OCI-LY1 (cell line): ENCODE results near the gene CACNA2D4.

Experiments used
- H2AFZ ChIP-seq: fragments of 200-600 bp; sonication (generic), shearing (Covaris generic); 2 replicates; pipeline ENCODE4 v1.6.0; 2014; ENCODE audit warnings: antibody characterized with exemption, mild to moderate bottlenecking, low read length
- H3F3A ChIP-seq: fragments of 200-600 bp; sonication (generic), shearing (Covaris generic); 2 replicates; pipeline ENCODE4 v1.6.0; 2014; ENCODE audit warnings: mild to moderate bottlenecking, antibody characterized with exemption, low read length, moderate library complexity; ENCODE audit not compliant: insufficient read depth
- H3K27ac ChIP-seq: fragments of 200-600 bp; sonication (generic); 2 replicates; pipeline ENCODE4 v1.5.1; 2014; ENCODE audit warnings: low read length, mixed run types, mild to moderate bottlenecking, low read depth; ENCODE audit not compliant: poor library complexity, severe bottlenecking
- H3K27me3 ChIP-seq: fragments of 200-600 bp; sonication (generic); 2 replicates; pipeline ENCODE4 v1.6.0; 2014; ENCODE audit warnings: antibody characterized with exemption, mild to moderate bottlenecking, low read length, moderate library complexity; ENCODE audit not compliant: insufficient read depth
- H3K36me3 ChIP-seq: fragments of 200-600 bp; sonication (generic); 2 replicates; pipeline ENCODE4 v1.6.1; 2014; ENCODE audit warnings: mild to moderate bottlenecking, antibody characterized with exemption, low read length, moderate library complexity, mixed read lengths; ENCODE audit not compliant: insufficient read depth
- H3K4me1 ChIP-seq: fragments of 200-600 bp; sonication (generic); 2 replicates; pipeline ENCODE4 v1.5.1; 2014; ENCODE audit warnings: mild to moderate bottlenecking, low read length, moderate library complexity; ENCODE audit not compliant: insufficient read depth, severe bottlenecking
- H3K4me2 ChIP-seq: fragments of 200-600 bp; sonication (generic), shearing (Covaris generic); 2 replicates; pipeline ENCODE4 v1.6.1; 2014; ENCODE audit warnings: low read length
- H3K4me3 ChIP-seq: fragments of 200-600 bp; sonication (generic); 2 replicates; pipeline ENCODE4 v1.5.1; 2014; ENCODE audit warnings: low read length, low read depth, mild to moderate bottlenecking, mixed read lengths; ENCODE audit not compliant: poor library complexity, severe bottlenecking
- H3K79me2 ChIP-seq: fragments of 200-600 bp; shearing (Covaris generic); 2 replicates; pipeline ENCODE4 v1.6.1; 2016; ENCODE audit warnings: mixed run types, low read length, mixed read lengths; ENCODE audit not compliant: insufficient read depth
- H3K9ac ChIP-seq: fragments of 200-600 bp; sonication (generic), shearing (Covaris generic); 2 replicates; pipeline ENCODE4 v1.6.1; 2014; ENCODE audit warnings: mild to moderate bottlenecking, low read length, mixed read lengths
- H3K9me2 ChIP-seq: fragments of 200-600 bp; sonication (generic), shearing (Covaris generic); 2 replicates; pipeline ENCODE4 v1.6.1; 2014; ENCODE audit warnings: low read depth, mild to moderate bottlenecking, low read length, mixed read lengths
- H3K9me3 ChIP-seq: fragments of 200-600 bp; shearing (Covaris generic); 2 replicates; pipeline ENCODE4 v1.6.1; 2014; ENCODE audit warnings: low read length, mixed read lengths
- H4K20me1 ChIP-seq: fragments of 200-600 bp; sonication (generic), shearing (Covaris generic); 2 replicates; pipeline ENCODE4 v1.6.0; 2016; ENCODE audit warnings: mild to moderate bottlenecking, low read length; ENCODE audit not compliant: insufficient read depth
- CTCF ChIP-seq: fragments of 200-600 bp; sonication (generic), shearing (Covaris generic); IDR thresholded peaks from 2 replicates; pipeline ENCODE4 v1.5.1; 2017; ENCODE audit warnings: mild to moderate bottlenecking, antibody characterized with exemption, low read length, moderate library complexity, mixed read lengths
- EZH2 ChIP-seq: fragments of 200-600 bp; sonication (generic), shearing (Covaris generic); IDR thresholded peaks from 2 replicates; pipeline ENCODE4 v1.8.0; 2017; ENCODE audit warnings: borderline replicate concordance, mixed run types, mild to moderate bottlenecking, antibody characterized with exemption, low read length, moderate library complexity, mixed read lengths

The CACNA2D4 gene

GRCh38 chr12:1842183-1842904 lies 76.1 kb downstream of the CACNA2D4 start:
- no peak overlapping the region for H3K4me2 ChIP-seq
- H3K79me2 ChIP-seq, result no peaks in the 10 kb centered on the region
- H3K27ac ChIP-seq, result no peak overlapping the region
- H2AFZ ChIP-seq, result no peak overlapping the region
- no peaks in the 10 kb centered on the region for H3F3A ChIP-seq
- H3K4me3 ChIP-seq, result no peak overlapping the region
- TF ChIP-seq CTCF, result no peak
- no peak for TF ChIP-seq EZH2
- no peak overlapping the region for H3K9ac ChIP-seq
- no peaks in the 10 kb centered on the region for H3K9me2 ChIP-seq
- no peaks in the 10 kb centered on the region for H3K9me3 ChIP-seq
- no peaks in the 10 kb centered on the region for H3K4me1 ChIP-seq
- peaks cover 17% of the 10 kb centered on the region; the same call in 1 of the 2 replicates for H3K27me3 ChIP-seq
- H4K20me1 ChIP-seq, result no peaks in the 10 kb centered on the region
- H3K36me3 ChIP-seq, result no peaks in the 10 kb centered on the region

DNA sequence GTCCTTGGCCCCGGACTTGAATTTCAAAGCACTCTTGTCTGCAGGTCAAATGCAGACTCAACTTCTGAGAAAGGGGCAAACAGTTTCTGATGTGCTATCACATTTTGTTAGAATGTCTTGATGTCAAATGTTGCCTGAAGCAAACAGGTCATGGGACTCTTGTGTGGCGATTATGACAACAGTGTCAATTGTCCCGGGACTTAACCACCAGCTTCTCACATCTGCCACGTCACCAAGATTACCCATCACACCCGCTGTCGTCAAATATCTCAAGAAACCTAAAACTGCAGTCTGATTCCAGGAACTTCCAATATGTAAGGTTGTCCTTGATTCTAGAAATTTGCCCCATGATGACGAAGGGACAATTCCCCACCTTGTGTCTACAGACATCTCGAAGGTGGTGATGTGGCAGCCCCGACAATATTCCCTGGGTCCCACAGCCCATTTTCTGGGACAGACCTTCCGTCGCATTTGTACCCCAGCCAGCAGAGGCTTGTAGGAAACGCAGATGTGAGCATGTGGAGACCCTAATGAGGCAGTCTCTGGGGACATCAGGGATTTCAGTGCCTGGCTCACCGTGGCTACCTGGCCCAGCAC lies 76.8 kb downstream of the CACNA2D4 start:
- Histone ChIP-seq H3K79me2 (no peaks in the 10 kb centered on the region), H3K9me2 (no peaks in the 10 kb centered on the region), H3K4me1 (no peaks in the 10 kb centered on the region), H4K20me1 (no peaks in the 10 kb centered on the region), H3K27me3 (peaks cover 13% of the 10 kb centered on the region; the same call in 1 of the 2 replicates), H2AFZ (no peak overlapping the region), H3K9ac (no peak overlapping the region), H3K27ac (no peak overlapping the region), H3K9me3 (no peaks in the 10 kb centered on the region), H3F3A (no peaks in the 10 kb centered on the region), H3K4me2 (no peak overlapping the region), H3K36me3 (no peaks in the 10 kb centered on the region), H3K4me3 (no peak overlapping the region)
- TF ChIP-seq CTCF (no peak), EZH2 (no peak)

DNA sequence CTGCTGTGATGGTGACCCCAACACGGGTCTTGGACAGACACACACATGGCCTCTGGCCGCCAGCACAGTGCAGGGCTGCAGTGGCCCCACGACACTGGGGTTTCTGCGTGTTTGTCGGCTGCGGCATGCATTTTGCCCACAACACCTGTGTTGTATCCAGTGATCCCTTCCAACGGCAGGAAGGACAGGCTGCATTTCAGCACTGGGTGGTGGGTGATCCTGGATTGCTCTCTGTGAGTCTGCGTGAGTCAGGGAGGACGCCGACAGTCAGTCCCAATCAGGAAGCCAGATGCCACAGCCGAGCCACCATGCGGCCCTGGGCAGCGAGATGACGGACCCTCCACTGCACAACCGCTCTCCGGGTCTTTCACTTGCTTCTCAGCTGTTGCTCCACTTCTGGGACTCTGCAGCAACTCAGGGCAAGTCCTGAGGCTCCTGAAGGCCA lies 77.4 kb downstream of the CACNA2D4 start:
- no peak for TF ChIP-seq EZH2
- TF ChIP-seq CTCF, result no peak
- no peak overlapping the region for H3K4me3 ChIP-seq
- H3K9me3 ChIP-seq, result no peaks in the 10 kb centered on the region
- no peaks in the 10 kb centered on the region for H3K9me2 ChIP-seq
- H3K79me2 ChIP-seq, result no peaks in the 10 kb centered on the region
- H3K36me3 ChIP-seq, result no peaks in the 10 kb centered on the region
- H3F3A ChIP-seq, result no peaks in the 10 kb centered on the region
- H3K4me2 ChIP-seq, result no peak overlapping the region
- H4K20me1 ChIP-seq, result no peaks in the 10 kb centered on the region
- no peak overlapping the region for H3K27ac ChIP-seq
- H3K27me3 ChIP-seq, result peaks cover 8% of the 10 kb centered on the region; the same call in 1 of the 2 replicates
- no peak overlapping the region for H2AFZ ChIP-seq
- no peak overlapping the region for H3K9ac ChIP-seq
- H3K4me1 ChIP-seq, result no peaks in the 10 kb centered on the region
